GM23248 (cell line): ENCODE measurements around the gene N4BP2.

Source experiments
- EZH2 ChIP-seq: fragments of 200-600 bp; sonication (generic); IDR thresholded peaks from 2 replicates; pipeline ENCODE4 v1.6.1; 2018; ENCODE audit warnings: antibody characterized with exemption, mild to moderate bottlenecking; ENCODE audit not compliant: insufficient read depth, poor library complexity, severe bottlenecking
- EZH2phosphoT487 ChIP-seq: fragments of 200-600 bp; sonication (generic); IDR thresholded peaks from 2 replicates; pipeline ENCODE4 v1.6.1; 2018; ENCODE audit warnings: antibody characterized with exemption, moderate library complexity, mild to moderate bottlenecking, low read depth; ENCODE audit not compliant: insufficient read depth

GRCh38 chr4:40016007-40016406, 40.6 kb upstream of the N4BP2 start:
- TF ChIP-seq EZH2 (no peak), EZH2phosphoT487 (no peak)
